ENCODE results near the gene PIEZO2.

PIEZO2 gene

GRCh38 chr18:10669441-10670100, 479.8 kb downstream of the PIEZO2 start:
- no peak overlapping the region for H3K27ac ChIP-seq (replicated peaks)
- peaks cover 2% of the 10 kb centered on the region for H3K27me3 ChIP-seq (ENCODE audit: insufficient read depth, poor library complexity, severe bottlenecking)
- DNase-seq (ENCODE audit: low read depth in 1 of 2, low spot score in 1 of 2): no peak
- TF ChIP-seq GABPA (IDR thresholded peaks at IDR 0.05; ENCODE audit: low read depth): no peak
- TF ChIP-seq REST (IDR thresholded peaks at IDR 0.05; ENCODE audit: insufficient replicate concordance, low read depth): no peak
- H3K4me3 ChIP-seq (replicated peaks; ENCODE audit: insufficient read depth, low read length): no peak overlapping the region

GRCh38 chr18:10663750-10664149, 485.6 kb downstream of the PIEZO2 start:
- no peaks in the 10 kb centered on the region for H3K27me3 ChIP-seq (ENCODE audit: insufficient read depth, poor library complexity, severe bottlenecking)
- no peak overlapping the region for H3K4me3 ChIP-seq (replicated peaks; ENCODE audit: insufficient read depth, low read length)
- DNase-seq (ENCODE audit: low read depth in 1 of 2, low spot score in 1 of 2): no peak
- TF ChIP-seq SPI1 (IDR thresholded peaks at IDR 0.05; ENCODE audit: borderline replicate concordance, low read depth): no peak
- TF ChIP-seq GABPA (IDR thresholded peaks at IDR 0.05; ENCODE audit: low read depth): no peak
- TF ChIP-seq REST (IDR thresholded peaks at IDR 0.05; ENCODE audit: insufficient replicate concordance, low read depth): no peak
- TF ChIP-seq POLR2AphosphoS5 (IDR thresholded peaks at IDR 0.05; ENCODE audit: low read depth): no peak
- no peak for TF ChIP-seq CTCF (IDR thresholded peaks at IDR 0.05; ENCODE audit: insufficient read depth, low read length)
- H3K27ac ChIP-seq (replicated peaks): no peak overlapping the region

GRCh38 chr18:10661317-10661716, 488.1 kb downstream of the PIEZO2 start:
- TF ChIP-seq SPI1 (IDR thresholded peaks at IDR 0.05; ENCODE audit: borderline replicate concordance, low read depth): no peak
- TF ChIP-seq CTCF (IDR thresholded peaks at IDR 0.05; ENCODE audit: insufficient read depth, low read length): no peak
- no peak for TF ChIP-seq REST (IDR thresholded peaks at IDR 0.05; ENCODE audit: insufficient replicate concordance, low read depth)
- no peak for TF ChIP-seq GABPA (IDR thresholded peaks at IDR 0.05; ENCODE audit: low read depth)
- TF ChIP-seq POLR2AphosphoS5 (IDR thresholded peaks at IDR 0.05; ENCODE audit: low read depth): no peak
- Histone ChIP-seq H3K27ac (replicated peaks) (no peak overlapping the region), H3K4me3 (replicated peaks; ENCODE audit: insufficient read depth, low read length) (no peak overlapping the region), H3K27me3 (ENCODE audit: insufficient read depth, poor library complexity, severe bottlenecking) (peaks cover 2% of the 10 kb centered on the region)
- DNase-seq (ENCODE audit: low read depth in 1 of 2, low spot score in 1 of 2): no peak
